NCI-H1436 (cell line): ENCODE data around the gene PLPP4.

Experiments
- DNase-seq: peaks from one replicate; lab custom pipeline; 2025; lab: John Stamatoyannopoulos, UW

PLPP4 gene

GRCh38 chr10:120610791-120611190, 153.8 kb downstream of the PLPP4 start:
- DNase-seq: no peak

GRCh38 chr10:120612756-120613155, 155.7 kb downstream of the PLPP4 start:
- DNase-seq: no peak

DNA sequence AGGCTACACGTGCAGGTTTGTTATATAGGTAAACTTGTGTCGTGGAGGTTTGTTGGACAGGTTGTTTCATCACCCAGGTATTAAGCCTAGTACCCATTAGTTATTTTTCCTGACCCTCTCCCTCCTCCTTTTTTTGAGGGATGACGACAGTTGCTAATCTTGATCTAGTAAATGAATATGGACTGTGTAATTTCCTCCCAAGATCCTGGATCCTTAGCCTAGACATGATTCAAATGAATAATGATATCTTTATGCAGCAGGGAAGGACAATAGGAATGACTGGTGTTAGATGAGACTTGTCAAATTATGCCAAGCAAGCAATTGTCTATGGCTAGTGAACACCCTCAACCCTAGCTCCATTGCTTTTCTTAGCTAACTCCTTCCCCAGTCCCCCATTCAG, 156.2 kb downstream of the PLPP4 start:
- DNase-seq: no peak

DNA sequence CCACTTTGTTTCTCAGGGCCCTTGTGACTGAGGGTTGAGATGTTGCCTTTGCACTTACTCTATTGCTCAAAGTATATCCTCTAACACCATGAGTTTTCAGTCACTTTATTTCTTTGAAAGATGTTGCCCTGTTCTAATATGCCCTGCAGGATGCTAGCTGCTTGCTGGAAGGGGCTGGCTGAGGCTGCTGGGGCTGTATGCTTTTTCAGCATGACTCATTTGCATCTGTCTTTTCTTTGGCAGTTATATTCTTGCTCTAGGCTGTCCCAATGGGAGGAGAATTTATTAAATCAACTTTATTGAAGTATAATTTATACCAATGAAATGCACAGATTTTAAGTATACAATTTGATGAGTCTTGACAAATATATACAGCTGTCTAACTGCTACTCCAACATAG, 157.7 kb downstream of the PLPP4 start:
- DNase-seq: no peak

- DNase-seq: no peak
These were observed 159.4 kb downstream of the PLPP4 start for GRCh38 chr10:120616311-120616911.

DNA sequence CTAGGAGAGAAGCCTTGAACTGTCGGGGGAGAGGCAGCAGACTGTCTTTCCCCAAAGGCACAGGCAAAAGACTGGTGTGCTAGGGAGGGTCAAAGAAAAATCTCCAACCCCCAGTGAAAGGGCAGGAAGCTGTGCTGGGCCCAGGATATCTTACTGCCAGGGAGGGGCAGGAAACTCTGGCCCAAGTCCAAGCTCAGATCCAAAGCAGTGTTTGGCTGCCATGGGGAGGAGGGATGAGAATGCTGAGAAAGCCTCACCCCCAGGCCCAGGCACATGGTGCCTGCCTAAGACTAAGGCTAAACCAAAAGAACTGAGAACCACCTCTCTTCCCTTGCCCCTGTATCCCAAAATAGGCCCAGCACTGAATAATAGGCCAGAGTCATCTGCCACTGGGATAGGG, 171.2 kb downstream of the PLPP4 start:
- no peak for DNase-seq

- DNase-seq: no peak
These were observed 173.2 kb downstream of the PLPP4 start for GRCh38 chr10:120630266-120630665.

GRCh38 chr10:120632047-120632446, 175.0 kb downstream of the PLPP4 start:
- DNase-seq: no peak

DNA sequence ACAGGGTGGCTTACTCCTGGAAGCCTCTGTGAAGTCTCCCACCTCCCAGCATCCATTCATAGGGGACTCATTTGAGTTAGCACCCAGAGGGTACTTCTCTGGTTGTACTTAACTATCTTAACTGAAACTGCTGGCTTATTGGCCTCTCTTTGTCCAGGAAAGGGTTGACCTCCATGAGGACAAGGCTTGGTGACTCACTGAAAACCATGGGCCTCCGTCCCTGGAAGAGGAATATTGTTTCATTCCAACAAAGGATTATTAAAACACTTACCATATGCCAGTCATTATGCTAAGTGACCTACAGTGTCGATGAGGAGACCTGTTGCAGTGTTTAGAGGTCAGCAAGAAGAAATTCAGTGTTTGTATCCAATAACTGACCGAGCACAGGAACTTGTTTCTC, 175.9 kb downstream of the PLPP4 start:
- no peak for DNase-seq

DNA sequence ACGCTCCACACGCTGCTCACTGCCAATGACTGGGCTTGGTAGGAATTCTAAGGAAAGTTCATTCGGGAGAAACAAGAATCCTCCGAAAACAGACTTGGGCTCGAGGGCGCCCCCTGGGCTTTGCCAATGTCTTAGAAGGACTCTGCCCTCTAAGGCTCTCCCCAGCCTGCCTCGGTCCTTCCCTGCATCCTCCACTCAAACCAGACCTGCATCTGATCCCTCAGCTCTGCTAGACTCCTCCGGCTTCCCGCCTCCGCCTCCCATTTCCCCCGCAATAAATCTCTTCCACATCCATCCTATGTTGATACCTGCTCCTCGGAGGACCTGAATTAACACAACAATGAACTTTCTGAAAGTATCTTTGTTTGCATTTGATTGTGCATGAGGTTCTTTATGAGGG, 177.6 kb downstream of the PLPP4 start:
- no peak for DNase-seq
